ENCODE measurements around the gene FAM204A.

The FAM204A gene

DNA sequence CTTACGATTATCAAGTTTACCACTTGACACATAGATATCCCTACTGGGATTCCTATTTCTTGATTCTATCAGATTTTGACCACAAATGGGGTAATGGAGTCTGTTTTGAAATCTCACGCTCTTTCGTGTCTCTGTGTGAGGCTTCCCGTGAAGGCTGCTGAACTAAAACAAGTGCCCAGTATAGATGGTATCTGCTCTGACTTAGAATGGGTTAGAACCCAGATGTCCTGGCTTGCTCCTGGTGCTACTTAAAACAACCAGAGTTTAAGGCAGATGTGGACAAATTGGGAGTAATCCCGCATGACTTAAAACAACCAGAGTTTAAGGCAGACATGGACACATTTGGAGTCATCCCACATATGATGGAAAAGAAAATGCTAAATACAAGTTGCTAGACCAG, 85.9 kb downstream of the FAM204A start:
- TF ChIP-seq SIN3A (IDR thresholded peaks at IDR 0.05; ENCODE audit: borderline replicate concordance, insufficient read depth, low read length) (no peak), FOXP2 (optimal IDR thresholded peaks at IDR 0.05; ENCODE audit: borderline replicate concordance, extremely low read depth, extremely low read length, insufficient read depth) (no peak), POLR2AphosphoS5 (IDR thresholded peaks at IDR 0.05; ENCODE audit: low read depth, low read length) (no peak), TAF1 (IDR thresholded peaks at IDR 0.05; ENCODE audit: borderline replicate concordance, insufficient read depth, low read length) (no peak)
- TF ChIP-seq, protein P1, sequence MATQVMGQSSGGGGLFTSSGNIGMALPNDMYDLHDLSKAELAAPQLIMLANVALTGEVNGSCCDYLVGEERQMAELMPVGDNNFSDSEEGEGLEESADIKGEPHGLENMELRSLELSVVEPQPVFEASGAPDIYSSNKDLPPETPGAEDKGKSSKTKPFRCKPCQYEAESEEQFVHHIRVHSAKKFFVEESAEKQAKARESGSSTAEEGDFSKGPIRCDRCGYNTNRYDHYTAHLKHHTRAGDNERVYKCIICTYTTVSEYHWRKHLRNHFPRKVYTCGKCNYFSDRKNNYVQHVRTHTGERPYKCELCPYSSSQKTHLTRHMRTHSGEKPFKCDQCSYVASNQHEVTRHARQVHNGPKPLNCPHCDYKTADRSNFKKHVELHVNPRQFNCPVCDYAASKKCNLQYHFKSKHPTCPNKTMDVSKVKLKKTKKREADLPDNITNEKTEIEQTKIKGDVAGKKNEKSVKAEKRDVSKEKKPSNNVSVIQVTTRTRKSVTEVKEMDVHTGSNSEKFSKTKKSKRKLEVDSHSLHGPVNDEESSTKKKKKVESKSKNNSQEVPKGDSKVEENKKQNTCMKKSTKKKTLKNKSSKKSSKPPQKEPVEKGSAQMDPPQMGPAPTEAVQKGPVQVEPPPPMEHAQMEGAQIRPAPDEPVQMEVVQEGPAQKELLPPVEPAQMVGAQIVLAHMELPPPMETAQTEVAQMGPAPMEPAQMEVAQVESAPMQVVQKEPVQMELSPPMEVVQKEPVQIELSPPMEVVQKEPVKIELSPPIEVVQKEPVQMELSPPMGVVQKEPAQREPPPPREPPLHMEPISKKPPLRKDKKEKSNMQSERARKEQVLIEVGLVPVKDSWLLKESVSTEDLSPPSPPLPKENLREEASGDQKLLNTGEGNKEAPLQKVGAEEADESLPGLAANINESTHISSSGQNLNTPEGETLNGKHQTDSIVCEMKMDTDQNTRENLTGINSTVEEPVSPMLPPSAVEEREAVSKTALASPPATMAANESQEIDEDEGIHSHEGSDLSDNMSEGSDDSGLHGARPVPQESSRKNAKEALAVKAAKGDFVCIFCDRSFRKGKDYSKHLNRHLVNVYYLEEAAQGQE (IDR thresholded peaks at IDR 0.05; ENCODE audit: insufficient read depth in 1 of 2, low read depth in 2 of 2, low read length in 2 of 2), result no peak

DNA sequence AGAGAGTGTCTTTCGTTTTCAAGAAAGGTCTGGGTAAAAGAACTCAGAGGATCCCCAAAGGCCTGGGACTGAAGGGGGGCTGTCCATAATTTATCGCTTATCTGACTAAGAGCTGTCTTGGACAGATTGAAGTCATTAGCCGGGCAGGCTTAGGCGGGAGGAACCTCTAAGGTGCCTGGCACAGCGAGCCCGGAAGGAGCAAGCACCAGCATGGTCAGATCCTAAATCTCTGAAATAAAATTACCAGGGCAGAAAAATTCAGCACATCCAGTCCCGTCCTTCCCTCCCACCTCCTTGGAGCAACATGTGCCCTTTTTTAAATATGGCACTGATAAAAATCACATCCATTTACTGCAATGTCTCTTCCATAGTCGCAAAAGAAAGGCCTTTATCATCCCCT, 86.8 kb downstream of the FAM204A start:
- TF ChIP-seq FOXP2 (optimal IDR thresholded peaks at IDR 0.05; ENCODE audit: borderline replicate concordance, extremely low read depth, extremely low read length, insufficient read depth) (no peak), SIN3A (IDR thresholded peaks at IDR 0.05; ENCODE audit: borderline replicate concordance, insufficient read depth, low read length) (no peak), TAF1 (IDR thresholded peaks at IDR 0.05; ENCODE audit: borderline replicate concordance, insufficient read depth, low read length) (no peak), POLR2AphosphoS5 (IDR thresholded peaks at IDR 0.05; ENCODE audit: low read depth, low read length) (no peak)
- TF ChIP-seq, protein P1 (IDR thresholded peaks at IDR 0.05; ENCODE audit: insufficient read depth in 1 of 2, low read depth in 2 of 2, low read length in 2 of 2), result no peak

GRCh38 chr10:118254654-118255053, 87.5 kb downstream of the FAM204A start:
- TF ChIP-seq, protein P1 (IDR thresholded peaks at IDR 0.05; ENCODE audit: insufficient read depth in 1 of 2, low read depth in 2 of 2, low read length in 2 of 2), result no peak
- TF ChIP-seq TAF1 (IDR thresholded peaks at IDR 0.05; ENCODE audit: borderline replicate concordance, insufficient read depth, low read length) (no peak), FOXP2 (optimal IDR thresholded peaks at IDR 0.05; ENCODE audit: borderline replicate concordance, extremely low read depth, extremely low read length, insufficient read depth) (no peak)

DNA sequence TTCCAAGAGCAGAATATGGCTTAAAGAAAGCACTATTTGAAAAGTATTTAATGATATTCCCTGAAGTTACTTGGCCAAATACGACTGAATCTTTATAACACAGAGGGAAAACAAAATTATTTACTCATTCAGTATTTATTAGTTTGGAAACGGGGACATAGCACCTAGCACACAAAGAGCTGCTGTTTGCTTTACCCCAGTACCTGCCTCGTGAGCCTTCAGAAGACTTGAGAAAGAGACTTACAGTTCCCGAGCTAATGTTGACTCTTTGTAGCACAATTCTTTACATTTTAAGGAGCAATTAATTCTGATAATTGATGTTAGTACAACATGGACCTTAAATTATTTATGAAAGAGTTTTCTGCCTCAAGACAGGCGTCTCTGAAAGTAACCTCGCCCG, 88.7 kb downstream of the FAM204A start:
- TF ChIP-seq POLR2AphosphoS5 (IDR thresholded peaks at IDR 0.05; ENCODE audit: low read depth, low read length), result no peak
- TF ChIP-seq, protein P1 (IDR thresholded peaks at IDR 0.05; ENCODE audit: insufficient read depth in 1 of 2, low read depth in 2 of 2, low read length in 2 of 2), result no peak
- no peak for TF ChIP-seq SIN3A (IDR thresholded peaks at IDR 0.05; ENCODE audit: borderline replicate concordance, insufficient read depth, low read length)
- TF ChIP-seq TAF1 (IDR thresholded peaks at IDR 0.05; ENCODE audit: borderline replicate concordance, insufficient read depth, low read length), result no peak
- TF ChIP-seq FOXP2 (optimal IDR thresholded peaks at IDR 0.05; ENCODE audit: borderline replicate concordance, extremely low read depth, extremely low read length, insufficient read depth), result no peak

GRCh38 chr10:118251791-118252190, 90.3 kb downstream of the FAM204A start:
- TF ChIP-seq, protein P1 (IDR thresholded peaks at IDR 0.05; ENCODE audit: insufficient read depth in 1 of 2, low read depth in 2 of 2, low read length in 2 of 2), result no peak
- TF ChIP-seq POLR2AphosphoS5 (IDR thresholded peaks at IDR 0.05; ENCODE audit: low read depth, low read length), result no peak
- no peak for TF ChIP-seq TAF1 (IDR thresholded peaks at IDR 0.05; ENCODE audit: borderline replicate concordance, insufficient read depth, low read length)
- TF ChIP-seq FOXP2 (optimal IDR thresholded peaks at IDR 0.05; ENCODE audit: borderline replicate concordance, extremely low read depth, extremely low read length, insufficient read depth), result no peak
- TF ChIP-seq SIN3A (IDR thresholded peaks at IDR 0.05; ENCODE audit: borderline replicate concordance, insufficient read depth, low read length), result no peak

Measured in PFSK-1 (cell line).